Spleen (tissue), 11 donors: ENCODE results near the gene HNMT. TPM values are rescaled to one million over a fixed set of nuclear protein-coding genes. Genes with fewer than 3 reads are reported as not detected.
"Not testable (repeated sequence)": the region's sequence is repeated elsewhere in the genome, so short reads cannot be mapped to it uniquely, and the experiment has no call there.

Source experiments
- DNase-seq: peaks from one replicate; pipeline ENCODE4 v3.0.0-alpha.2; 2020
- H3K27ac ChIP-seq, 8 donors: fragments of 200-600 bp; sonication (generic) in 7 of 8; 1 replicate in 4 of 8; 2 replicates in 4 of 8; pipeline versions ENCODE4 v1.5.0 to v1.8.0; 2016 to 2021; ENCODE audit warnings: inconsistent platforms in 4 of 8, mild to moderate bottlenecking in 4 of 8, moderate library complexity in 1 of 8
- H3K27me3 ChIP-seq, 7 donors: fragments of 200-600 bp; sonication (generic) in 6 of 7; replicated peaks in 1 of 7; 1 replicate in 4 of 7; 2 replicates in 3 of 7; pipeline versions ENCODE4 v1.5.0 to v1.8.0; 2016 to 2021; ENCODE audit warnings: inconsistent platforms in 3 of 7, mild to moderate bottlenecking in 1 of 7
- H3K36me3 ChIP-seq, 6 donors: fragments of 200-600 bp; sonication (generic) in 5 of 6; 1 replicate in 4 of 6; 2 replicates in 2 of 6; pipeline versions ENCODE4 v1.5.0 to v1.8.0; 2016 to 2021; ENCODE audit warnings: inconsistent platforms in 2 of 6
- H3K4me1 ChIP-seq, 6 donors: fragments of 200-600 bp; sonication (generic) in 5 of 6; 1 replicate in 3 of 6; 2 replicates in 3 of 6; pipeline versions ENCODE4 v1.5.0 to v1.8.0; 2016 to 2021; ENCODE audit warnings: inconsistent platforms in 3 of 6
- H3K4me3 ChIP-seq, 8 donors: fragments of 200-600 bp; sonication (generic) in 7 of 8; 1 replicate in 4 of 8; 2 replicates in 4 of 8; pipeline versions ENCODE4 v1.5.0 to v1.8.0; 2016 to 2021; ENCODE audit warnings: inconsistent platforms in 4 of 8, mild to moderate bottlenecking in 4 of 8, moderate library complexity in 2 of 8
- H3K9me3 ChIP-seq, 8 donors: fragments of 200-600 bp; sonication (generic) in 7 of 8; 1 replicate in 4 of 8; 2 replicates in 4 of 8; pipeline versions ENCODE4 v1.5.0 to v1.8.0; 2016 to 2021; ENCODE audit warnings: inconsistent platforms in 4 of 8
- POLR2A ChIP-seq, 3 donors: fragments of 450-650 bp; IDR thresholded peaks; one replicate each; pipeline ENCODE4 v1.5.1; 2017; ENCODE audit warnings: antibody characterized with exemption in 3 of 3, mild to moderate bottlenecking in 1 of 3
- POLR2AphosphoS5 ChIP-seq, 3 donors: sonication (generic); formaldehyde crosslinking; IDR thresholded peaks; one replicate each; pipeline ENCODE4 v1.5.1; 2017; ENCODE audit warnings: antibody characterized with exemption in 3 of 3
- WGBS, 5 donors: extraction: QIAGEN DNeasy Blood & Tissue Kit in 3 of 5; methylation state at CpG; one replicate each; pipeline versions ENCODE4 v1.1.5 to v1.1.7; 2013 to 2018; 5-methylcytosine and 5-hydroxymethylcytosine counted together
- intact Hi-C: fragments of 100-400 bp; cut with DNase I; formaldehyde crosslinking; loops from one replicate; pipeline ENCODE4 v1.15.0; 2023; ENCODE audit warnings: low total_unique reads
- polyA plus RNA-seq, 3 donors: library from polyadenylated mRNA; stranded (reverse); fragments of 200-250 nt; gene quantifications; one replicate each; pipeline ENCODE4 v1.2.1, GENCODE V29; 2013
- total RNA-seq, 7 donors: library from RNA; depleted of rRNA in 3 of 7; stranded (reverse); fragments of >200 nt in 3 of 7; fragmentation: NEBNext Ultra II Directional in 4 of 7; extraction: Animal tissue kit (Norgen Biotek cat#: 25700) in 4 of 7; gene quantifications; one replicate each; pipeline versions ENCODE4 v1.1.0 to v1.2.1, GENCODE V29; 2016 to 2021
- TF ChIP-seq, protein P1 (sequence below), 11 experiments: fragments of 200-600 bp in 7 of 11; fragments of 450-650 bp in 4 of 11; sonication (generic) in 4 of 11; IDR thresholded peaks in 8 of 11; conservative IDR thresholded peaks in 3 of 11; 1 replicate in 7 of 11; 2 replicates in 4 of 11; pipeline versions ENCODE4 v1.4.0 to v1.8.0; 2016 to 2021; ENCODE audit warnings: antibody characterized with exemption in 11 of 11, inconsistent platforms in 4 of 11, mild to moderate bottlenecking in 1 of 11
- donor health status: healthy with polysubstance abuse.
- donor health status: DM: no; HTN: no; CAD: no; lungs with moderate emphysema.
- donor health status: DM: no; HTN: no; CAD: no.
- donor health status: Bipolar disorder and iron deficiency.
- donor health status: healthy.
- donor health status: DM: no; HTN: no; CAD: no.
- donor health status: DM: yes; HTN: yes; CAD: no.

HNMT gene
- total and polyA plus RNA-seq, 10 donors: 31.2 to 74.2 (median 45.6) TPM

DNA sequence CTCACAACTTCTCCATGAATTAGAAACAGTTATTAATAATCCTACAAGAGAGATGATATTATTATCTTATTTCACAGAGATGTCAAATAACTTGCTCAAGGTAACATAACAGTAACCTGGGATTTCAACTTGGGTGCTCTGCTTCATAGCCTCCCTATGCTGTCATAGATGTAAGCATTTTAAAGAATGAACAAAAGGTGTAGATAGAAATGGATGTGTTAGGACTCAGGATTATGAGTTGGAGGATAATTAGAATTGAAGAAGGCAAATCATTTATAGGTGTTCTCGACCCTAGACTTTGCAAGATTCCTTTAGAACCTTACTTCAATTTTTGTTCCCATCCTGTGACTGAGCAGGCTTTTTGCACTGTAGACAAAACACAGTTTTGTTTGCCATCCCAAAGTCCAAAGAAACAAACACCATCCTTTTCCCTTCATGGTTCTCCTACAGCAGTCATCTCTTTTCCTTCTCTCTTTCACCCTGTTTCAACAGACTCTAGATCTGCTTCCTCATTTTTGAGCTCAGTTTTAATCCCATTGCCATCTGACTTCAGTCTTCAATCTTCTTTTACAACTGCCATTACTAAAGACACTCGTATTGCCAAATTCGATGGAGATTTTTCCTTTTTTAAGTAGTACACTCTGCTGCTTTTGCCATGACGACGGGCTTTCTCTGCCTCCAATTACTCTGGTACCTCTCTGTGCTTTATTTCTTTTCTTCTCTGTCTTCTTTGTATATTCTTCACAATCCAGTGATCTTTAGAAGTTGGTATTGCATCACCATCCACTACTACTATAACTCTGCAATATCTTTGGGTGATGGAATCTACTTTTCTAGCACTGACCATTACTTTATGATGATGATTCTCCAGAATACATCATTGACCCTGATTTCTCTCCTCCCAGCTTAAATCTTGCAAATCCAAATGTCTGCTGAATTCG lies 4.5 kb downstream of the HNMT start:
- TF ChIP-seq, protein P1, sequence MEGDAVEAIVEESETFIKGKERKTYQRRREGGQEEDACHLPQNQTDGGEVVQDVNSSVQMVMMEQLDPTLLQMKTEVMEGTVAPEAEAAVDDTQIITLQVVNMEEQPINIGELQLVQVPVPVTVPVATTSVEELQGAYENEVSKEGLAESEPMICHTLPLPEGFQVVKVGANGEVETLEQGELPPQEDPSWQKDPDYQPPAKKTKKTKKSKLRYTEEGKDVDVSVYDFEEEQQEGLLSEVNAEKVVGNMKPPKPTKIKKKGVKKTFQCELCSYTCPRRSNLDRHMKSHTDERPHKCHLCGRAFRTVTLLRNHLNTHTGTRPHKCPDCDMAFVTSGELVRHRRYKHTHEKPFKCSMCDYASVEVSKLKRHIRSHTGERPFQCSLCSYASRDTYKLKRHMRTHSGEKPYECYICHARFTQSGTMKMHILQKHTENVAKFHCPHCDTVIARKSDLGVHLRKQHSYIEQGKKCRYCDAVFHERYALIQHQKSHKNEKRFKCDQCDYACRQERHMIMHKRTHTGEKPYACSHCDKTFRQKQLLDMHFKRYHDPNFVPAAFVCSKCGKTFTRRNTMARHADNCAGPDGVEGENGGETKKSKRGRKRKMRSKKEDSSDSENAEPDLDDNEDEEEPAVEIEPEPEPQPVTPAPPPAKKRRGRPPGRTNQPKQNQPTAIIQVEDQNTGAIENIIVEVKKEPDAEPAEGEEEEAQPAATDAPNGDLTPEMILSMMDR (IDR thresholded peaks at IDR 0.05 in 8 of 11, conservative IDR thresholded peaks at IDR 0.05 in 3 of 11): no peak
- no peak for TF ChIP-seq POLR2A (IDR thresholded peaks at IDR 0.05)
- TF ChIP-seq POLR2AphosphoS5 (IDR thresholded peaks at IDR 0.05): no peak
- no peaks in the 10 kb centered on the region for H3K9me3 ChIP-seq
- peak overlapping the region in 7 of 8 donors; percentile 14 to 74 (median 53) for H3K27ac ChIP-seq
- no peak overlapping the region for H3K4me3 ChIP-seq
- H3K27me3 ChIP-seq: no peaks in the 10 kb centered on the region
- intact Hi-C loops: no loop called here
- H3K4me1 ChIP-seq: peaks cover 0 to 17% (median 5%) of the 10 kb centered on the region in 6 donors
- WGBS, 5 donors: 52 to 76% (median 58%) methylated on average over 6 of the region's 6 CpGs
- DNase-seq: no peak
- no peaks in the 10 kb centered on the region for H3K36me3 ChIP-seq

GRCh38 chr2:137969418-137969765 lies 5.1 kb downstream of the HNMT start:
- H3K4me3 ChIP-seq: no peak overlapping the region
- intact Hi-C loops: no loop called here
- H3K4me1 ChIP-seq: peaks cover 0 to 17% (median 5%) of the 10 kb centered on the region in 6 donors
- H3K36me3 ChIP-seq: no peaks in the 10 kb centered on the region
- peak overlapping the region in 7 of 8 donors; percentile 14 to 74 (median 53) for H3K27ac ChIP-seq
- H3K27me3 ChIP-seq: no peaks in the 10 kb centered on the region
- no peaks in the 10 kb centered on the region for H3K9me3 ChIP-seq
- 6 to 30% (median 9%) methylated on average over 1 of the region's 1 CpG for WGBS, 5 donors
- TF ChIP-seq POLR2AphosphoS5 (IDR thresholded peaks at IDR 0.05) (peak in 1 of 3 donors; percentile 16), POLR2A (IDR thresholded peaks at IDR 0.05) (no peak)
- TF ChIP-seq, protein P1 (IDR thresholded peaks at IDR 0.05 in 8 of 11, conservative IDR thresholded peaks at IDR 0.05 in 3 of 11): no peak
- no peak for DNase-seq

DNA sequence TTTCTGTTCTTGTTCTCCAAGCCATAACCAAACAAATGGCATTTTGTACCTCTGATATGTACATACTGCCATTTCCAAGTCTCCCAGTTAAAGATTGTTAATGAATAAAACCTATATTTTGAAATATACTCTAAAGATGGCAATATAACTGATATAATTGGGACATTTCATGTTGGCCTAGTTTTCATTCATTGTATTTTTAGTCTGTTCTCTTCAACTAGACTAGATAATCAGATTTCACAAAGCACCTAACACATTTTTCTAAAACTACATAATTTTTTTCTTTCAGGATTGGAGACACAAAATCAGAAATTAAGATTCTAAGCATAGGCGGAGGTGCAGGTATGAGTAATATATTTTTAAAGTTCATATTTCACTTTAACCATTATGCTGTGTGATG lies 5.6 kb downstream of the HNMT start:
- intact Hi-C loops: no loop called here
- peak overlapping the region in 4 of 8 donors; percentile 53 to 74 (median 66) for H3K27ac ChIP-seq
- no peak for DNase-seq
- TF ChIP-seq, protein P1 (IDR thresholded peaks at IDR 0.05 in 8 of 11, conservative IDR thresholded peaks at IDR 0.05 in 3 of 11): no peak
- no peak for TF ChIP-seq POLR2AphosphoS5 (IDR thresholded peaks at IDR 0.05)
- TF ChIP-seq POLR2A (IDR thresholded peaks at IDR 0.05): no peak
- no peak overlapping the region for H3K4me3 ChIP-seq
- WGBS, 5 donors: 88 to 100% (median 96%) methylated on average over 1 of the region's 1 CpG
- H3K27me3 ChIP-seq: no peaks in the 10 kb centered on the region
- no peaks in the 10 kb centered on the region for H3K36me3 ChIP-seq
- no peaks in the 10 kb centered on the region for H3K9me3 ChIP-seq
- H3K4me1 ChIP-seq: peaks cover 0 to 17% (median 5%) of the 10 kb centered on the region in 6 donors

DNA sequence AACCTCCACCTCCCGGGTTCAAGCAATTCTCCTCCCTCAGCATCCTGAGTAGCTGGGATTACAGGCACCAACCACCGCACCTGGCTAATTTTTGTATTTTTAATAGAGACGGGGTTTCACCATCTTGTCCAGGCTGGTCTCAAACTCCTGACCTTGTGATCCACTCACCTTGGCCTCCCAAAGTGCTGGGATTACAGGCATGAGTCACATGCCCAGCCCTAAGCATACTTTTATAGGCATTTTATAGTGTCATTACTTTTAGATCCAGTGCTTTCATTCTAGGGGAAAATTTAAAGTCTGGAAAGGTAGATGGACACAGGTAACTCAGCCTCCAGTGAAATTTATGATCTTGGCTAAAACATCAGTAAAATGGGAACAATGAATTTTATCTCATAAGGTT lies 7.0 kb downstream of the HNMT start:
- H3K27me3 ChIP-seq, H3K4me3 ChIP-seq, H3K27ac ChIP-seq, intact Hi-C loops, H3K36me3 ChIP-seq, DNase-seq, H3K9me3 ChIP-seq: not testable (repeated sequence)
- peaks cover 0 to 17% (median 5%) of the 10 kb centered on the region in 6 donors for H3K4me1 ChIP-seq
- WGBS, 5 donors: 87 to 98% (median 94%) methylated on average over 3 of the region's 3 CpGs
